Body of pancreas (tissue), 4 donors: ENCODE results near the gene LATS2. TPM values are rescaled to one million over a fixed set of nuclear protein-coding genes. Genes with fewer than 3 reads are reported as not detected.
A peak's percentile ranks its signal among the peaks of the same experiment; 100 is the strongest.

Source experiments
- ATAC-seq: fragments of 150-250 bp; one replicate; pipeline ENCODE4 v1.9.1; 2016
- DNase-seq, 4 donors: peaks; one replicate each; pipeline ENCODE4 v3.0.0-alpha.2; 2019
- H3K27ac ChIP-seq, 4 donors: fragments of 200-600 bp; sonication (generic); 1 replicate in 3 of 4; 2 replicates in 1 of 4; pipeline versions ENCODE4 v1.5.1 to v1.6.1; 2016 to 2019; ENCODE audit warnings: mild to moderate bottlenecking in 1 of 4, mixed read lengths in 1 of 4, moderate library complexity in 1 of 4
- H3K27me3 ChIP-seq, 2 donors: fragments of 200-600 bp; sonication (generic); one replicate each; pipeline ENCODE4 v1.6.0; 2016; ENCODE audit warnings: mild to moderate bottlenecking in 1 of 2
- H3K36me3 ChIP-seq, 2 donors: fragments of 200-600 bp; sonication (generic); replicated peaks in 1 of 2; 2 replicates each; pipeline ENCODE4 v1.5.1; 2016; ENCODE audit warnings: low read depth in 2 of 2; ENCODE audit not compliant: insufficient read depth in 1 of 2
- H3K4me1 ChIP-seq: fragments of 200-600 bp; sonication (generic); one replicate; pipeline ENCODE4 v1.6.0; 2016
- H3K4me3 ChIP-seq, 2 donors: fragments of 200-600 bp; sonication (generic); 1 replicate in 1 of 2; 2 replicates in 1 of 2; pipeline ENCODE4 v1.5.1; 2016 to 2019
- H3K9me3 ChIP-seq, 3 donors: fragments of 200-600 bp; sonication (generic); 1 replicate in 2 of 3; 2 replicates in 1 of 3; pipeline ENCODE4 v1.5.1; 2016
- CTCF ChIP-seq, 7 experiments: fragments of 450-650 bp in 4 of 7; fragments of 200-600 bp in 3 of 7; sonication (generic) in 3 of 7; IDR thresholded peaks; one replicate each; pipeline ENCODE4 v1.5.1; 2016 to 2019; ENCODE audit warnings: antibody characterized with exemption in 7 of 7
- POLR2A ChIP-seq, 3 donors: fragments of 450-650 bp; IDR thresholded peaks; one replicate each; pipeline ENCODE4 v1.6.1; 2016; ENCODE audit warnings: antibody characterized with exemption in 3 of 3, mild to moderate bottlenecking in 2 of 3
- WGBS, 2 donors: methylation state at CpG; one replicate each; pipeline ENCODE4 v1.1.5; 2017; 5-methylcytosine and 5-hydroxymethylcytosine counted together
- intact Hi-C: fragments of 100-400 bp; cut with DNase I; formaldehyde crosslinking; loops from one replicate; pipeline ENCODE4 v1.15.1; 2023
- total RNA-seq, 2 donors: library from RNA; depleted of rRNA; stranded (reverse); fragments of >200 nt; gene quantifications; one replicate each; pipeline ENCODE4 v1.1.0, GENCODE V29; 2016

Gene LATS2
- total RNA-seq, 2 donors from 2014 or later: 12.2 to 17.5 TPM

- ATAC-seq (no peak), DNase-seq (no peak)
- H3K4me1 ChIP-seq: no peaks in the 10 kb centered on the region
- no peak overlapping the region for H3K27ac ChIP-seq
- H3K36me3 ChIP-seq: no peaks in the 10 kb centered on the region
- intact Hi-C loops: no loop called here
- no peaks in the 10 kb centered on the region for H3K27me3 ChIP-seq
- WGBS, 2 donors: 72 to 78% methylated on average over 3 of the region's 3 CpGs
- no peak overlapping the region for H3K4me3 ChIP-seq
- TF ChIP-seq CTCF (IDR thresholded peaks at IDR 0.05): no peak
- TF ChIP-seq POLR2A (IDR thresholded peaks at IDR 0.05): no peak
- H3K9me3 ChIP-seq: no peaks in the 10 kb centered on the region
These were observed 28.4 kb upstream of the LATS2 start for GRCh38 chr13:21089830-21090229.

- 82 to 93% methylated on average over 1 of the region's 1 CpG for WGBS, 2 donors
These were observed 27.1 kb upstream of the LATS2 start for GRCh38 chr13:21088534-21088933.

GRCh38 chr13:21086929-21087328 lies 25.5 kb upstream of the LATS2 start:
- DNase-seq: no peak
- no peaks in the 10 kb centered on the region for H3K27me3 ChIP-seq
- H3K4me1 ChIP-seq: no peaks in the 10 kb centered on the region
- intact Hi-C loops: no loop called here
- no peak for ATAC-seq
- TF ChIP-seq POLR2A (IDR thresholded peaks at IDR 0.05) (no peak), CTCF (IDR thresholded peaks at IDR 0.05) (no peak)
- no peaks in the 10 kb centered on the region for H3K9me3 ChIP-seq
- H3K36me3 ChIP-seq: no peaks in the 10 kb centered on the region
- no peak overlapping the region for H3K4me3 ChIP-seq
- H3K27ac ChIP-seq: no peak overlapping the region
- 67% methylated on average over 2 of the region's 2 CpGs for WGBS, 2 donors

More at GRCh38 chr13:21088534-21088933, 27.1 kb upstream of the LATS2 start:
- Histone ChIP-seq H3K4me1 (no peaks in the 10 kb centered on the region), H3K36me3 (no peaks in the 10 kb centered on the region), H3K27ac (no peak overlapping the region), H3K9me3 (no peaks in the 10 kb centered on the region), H3K4me3 (no peak overlapping the region), H3K27me3 (no peaks in the 10 kb centered on the region)
- TF ChIP-seq CTCF (IDR thresholded peaks at IDR 0.05) (no peak), POLR2A (IDR thresholded peaks at IDR 0.05) (no peak)
- intact Hi-C loops: no loop called here
- no peak for DNase-seq
- no peak for ATAC-seq

- ATAC-seq: no peak
- no peak for TF ChIP-seq CTCF (IDR thresholded peaks at IDR 0.05)
- TF ChIP-seq POLR2A (IDR thresholded peaks at IDR 0.05): no peak
- Histone ChIP-seq H3K4me1 (no peaks in the 10 kb centered on the region), H3K27me3 (no peaks in the 10 kb centered on the region), H3K4me3 (no peak overlapping the region), H3K9me3 (no peaks in the 10 kb centered on the region), H3K36me3 (no peaks in the 10 kb centered on the region), H3K27ac (no peak overlapping the region)
- intact Hi-C loops: no loop called here
- WGBS, 2 donors: 85 to 91% methylated on average over 7 of the region's 7 CpGs
- no peak for DNase-seq
These were observed 20.5 kb upstream of the LATS2 start for GRCh38 chr13:21081926-21082325.

GRCh38 chr13:21080593-21080891 lies 19.2 kb upstream of the LATS2 start:
- Histone ChIP-seq H3K27me3 (no peaks in the 10 kb centered on the region), H3K9me3 (no peaks in the 10 kb centered on the region), H3K36me3 (no peaks in the 10 kb centered on the region), H3K27ac (peak overlapping the region in 1 of 4 donors; percentile 57), H3K4me3 (no peak overlapping the region), H3K4me1 (peaks cover under 1% of the 10 kb centered on the region)
- ATAC-seq (no peak), DNase-seq (no peak)
- 45 to 54% methylated on average over 3 of the region's 3 CpGs for WGBS, 2 donors
- intact Hi-C loops: no loop called here
- TF ChIP-seq POLR2A (IDR thresholded peaks at IDR 0.05) (no peak), CTCF (IDR thresholded peaks at IDR 0.05) (no peak)
